ENCODE data around the gene PBX2. TPM values are rescaled to one million over a fixed set of nuclear protein-coding genes. Genes with fewer than 3 reads are reported as not detected.
"Not testable (repeated sequence)": the region's sequence is repeated elsewhere in the genome, so short reads cannot be mapped to it uniquely, and the experiment has no call there.

PBX2 gene
- total RNA-seq, 1 donor from 2014 or later = 42.9 TPM

DNA sequence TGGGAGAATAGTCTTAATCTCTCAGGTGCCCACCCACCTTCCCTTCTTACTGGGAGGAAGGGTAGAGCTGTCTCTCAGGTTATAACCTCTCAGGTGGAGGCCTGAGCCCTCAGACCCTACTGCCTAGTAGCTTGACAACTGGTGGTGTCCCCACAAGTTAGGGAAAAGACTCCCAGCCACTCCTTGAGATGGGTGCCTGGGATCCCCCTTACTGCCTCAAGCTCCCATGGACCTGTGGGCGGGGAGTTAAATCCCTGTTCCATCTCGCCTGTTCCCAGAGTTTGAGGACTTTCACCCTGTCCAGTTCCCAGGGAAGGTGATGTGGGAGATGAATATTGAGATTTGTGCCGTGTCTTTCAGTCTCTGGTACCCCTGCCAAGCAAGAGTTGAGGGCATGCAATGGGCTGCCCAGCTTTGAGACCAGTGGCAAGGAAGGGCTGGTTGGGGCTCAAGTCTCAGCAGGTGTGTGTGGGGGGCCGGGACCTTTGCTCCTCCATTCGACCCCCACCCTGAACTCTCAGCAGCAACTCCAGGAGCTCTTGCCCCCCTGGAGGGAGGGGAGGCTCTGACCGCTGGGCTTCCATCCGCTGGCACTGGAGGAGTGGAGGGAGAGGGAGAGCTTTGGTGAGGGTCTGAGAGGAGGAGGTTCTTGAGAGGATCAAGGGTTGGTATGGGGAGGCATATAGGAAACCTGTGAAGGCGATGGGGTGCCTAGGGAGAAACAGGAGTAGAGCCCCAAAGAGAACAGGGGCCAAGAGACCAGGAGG lies 1.1 kb upstream of the PBX2 start:
- DNase-seq (ENCODE audit: missing footprints) (no peak), ATAC-seq (no peak)
- intact Hi-C loops (cut with DNase I) = loop anchor here (10.0 kb wide), 1 partner anchor 1014 kb away; the partner anchor contains the start of genes HSD17B8, RING1, RXRB and SLC39A7

DNA sequence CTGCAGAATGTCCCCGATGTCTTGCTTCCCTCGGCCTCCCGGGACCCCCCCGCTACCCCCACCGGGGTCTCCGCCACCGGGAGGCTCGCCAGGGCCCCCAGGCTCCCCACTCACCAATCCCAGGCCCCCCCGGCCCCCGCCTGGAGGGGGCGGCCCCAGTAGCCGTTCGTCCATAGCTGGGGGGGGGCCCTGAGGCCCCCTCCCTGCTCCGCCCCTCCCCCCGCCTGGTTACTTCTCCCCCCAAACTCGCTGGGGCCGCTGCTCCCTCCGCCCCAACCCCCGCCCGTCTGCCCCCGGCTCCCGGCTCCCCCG lies 304 bp downstream of the PBX2 start:
- DNase-seq (ENCODE audit: missing footprints) (no peak), ATAC-seq (no peak)
- intact Hi-C loops (cut with DNase I) = loop anchor here (10.0 kb wide), 1 partner anchor 1015 kb away; the partner anchor contains the start of genes HSD17B8, RING1, RXRB and SLC39A7

DNA sequence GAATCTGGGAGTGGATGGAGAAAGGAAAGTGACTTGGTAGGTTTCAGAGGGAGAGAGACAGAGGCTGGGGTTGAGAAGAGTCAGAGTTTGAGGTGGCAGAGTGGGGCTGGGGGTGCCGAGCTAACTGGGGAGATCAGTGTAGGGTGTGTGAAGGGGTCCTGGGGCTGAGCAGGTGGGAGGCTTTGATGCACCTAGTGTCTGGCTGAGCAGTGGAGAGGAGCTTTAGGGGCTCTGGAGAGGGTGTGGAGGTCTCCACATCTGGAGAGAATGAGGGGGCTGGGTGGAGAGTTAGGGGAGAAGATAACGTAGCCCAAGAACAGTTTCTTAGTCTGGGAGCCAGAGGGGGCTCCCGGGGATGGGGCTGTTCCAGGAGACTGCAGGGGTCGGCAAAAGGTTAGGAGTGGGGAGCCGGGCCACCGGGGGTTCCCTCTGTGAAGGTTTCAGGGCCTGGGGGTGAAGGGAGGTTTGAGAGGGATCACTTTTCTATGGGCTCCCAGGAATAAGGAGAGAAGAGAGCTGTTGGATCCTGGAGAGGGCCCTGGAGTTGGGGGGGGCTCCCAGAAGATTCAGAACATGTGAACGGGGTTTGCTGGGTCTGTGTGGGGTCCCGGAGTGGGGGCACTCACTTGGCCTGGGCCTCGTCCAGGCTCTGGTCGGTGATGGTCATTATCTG lies 797 bp downstream of the PBX2 start:
- no peak for DNase-seq (ENCODE audit: missing footprints)
- intact Hi-C loops (cut with DNase I) = no loop called here
- ATAC-seq = no peak

DNA sequence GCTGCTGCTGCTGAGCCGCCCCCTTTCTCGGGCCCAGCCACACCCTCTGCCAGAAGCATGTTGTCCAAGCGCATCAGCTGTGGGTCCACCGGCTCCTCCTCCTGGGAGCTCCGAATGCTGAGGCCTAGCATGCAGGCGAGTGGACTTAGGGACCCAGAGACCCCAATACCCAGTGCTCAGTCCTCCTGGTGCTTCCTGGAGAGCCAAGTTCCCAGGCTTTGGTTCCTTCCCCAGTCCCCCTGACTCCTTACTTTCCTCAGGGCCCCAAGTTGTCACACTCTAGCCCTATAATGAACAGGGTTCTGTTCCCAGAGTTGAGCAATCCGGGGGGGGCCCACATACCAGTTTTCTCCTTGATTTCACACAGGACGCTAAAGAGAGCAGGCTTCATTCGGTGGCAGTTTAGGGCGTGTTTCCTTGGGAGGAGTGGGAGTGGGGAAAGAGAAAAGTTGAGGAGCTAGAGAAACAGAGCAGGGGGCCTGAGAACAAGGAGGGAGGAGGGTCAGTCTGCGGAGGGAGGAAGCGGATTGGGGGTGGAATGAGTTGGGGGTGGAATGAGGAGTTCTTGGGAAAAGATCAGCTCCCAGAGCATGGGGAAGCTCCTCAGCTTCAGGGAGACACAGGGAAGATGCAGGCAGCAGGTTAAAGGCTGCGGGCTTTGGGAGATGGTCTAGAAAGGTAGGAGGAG lies 1.5 kb downstream of the PBX2 start:
- ATAC-seq (no peak), DNase-seq (ENCODE audit: missing footprints) (no peak)
- intact Hi-C loops (cut with DNase I) = no loop called here

DNA sequence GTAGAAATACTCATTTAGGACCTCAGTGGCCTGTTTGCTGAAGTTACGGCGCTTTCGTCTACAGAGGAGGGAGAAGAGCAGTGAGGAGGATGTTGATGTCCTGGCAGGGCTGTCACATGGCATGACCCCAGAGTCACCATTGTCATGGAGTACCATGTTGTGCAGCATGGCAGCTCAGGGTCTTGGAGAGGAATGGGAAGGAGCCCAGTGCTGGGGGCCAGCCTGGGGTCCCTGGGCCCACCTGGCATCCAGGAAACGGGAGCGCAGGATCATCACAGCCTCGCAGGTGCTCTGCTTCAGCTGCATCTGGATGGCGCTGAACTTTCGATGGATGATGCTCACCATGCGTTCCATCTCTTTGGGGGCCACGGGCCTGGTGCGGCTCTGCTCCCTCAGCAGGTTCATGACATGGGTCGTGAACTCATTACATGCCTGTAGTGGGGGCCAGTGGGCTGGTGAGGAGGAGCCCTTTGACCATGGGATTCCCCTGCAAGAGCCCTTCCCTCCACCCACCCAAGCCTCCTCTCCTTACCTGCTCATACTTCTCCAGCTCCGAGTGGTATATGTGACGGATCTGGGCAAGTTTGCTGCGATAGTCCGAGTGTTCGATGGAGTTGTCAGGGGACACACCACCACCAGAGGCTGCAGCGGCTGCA lies 2.1 kb downstream of the PBX2 start:
- ATAC-seq; intact Hi-C loops (cut with DNase I); DNase-seq (ENCODE audit: missing footprints): not testable (repeated sequence)

DNA sequence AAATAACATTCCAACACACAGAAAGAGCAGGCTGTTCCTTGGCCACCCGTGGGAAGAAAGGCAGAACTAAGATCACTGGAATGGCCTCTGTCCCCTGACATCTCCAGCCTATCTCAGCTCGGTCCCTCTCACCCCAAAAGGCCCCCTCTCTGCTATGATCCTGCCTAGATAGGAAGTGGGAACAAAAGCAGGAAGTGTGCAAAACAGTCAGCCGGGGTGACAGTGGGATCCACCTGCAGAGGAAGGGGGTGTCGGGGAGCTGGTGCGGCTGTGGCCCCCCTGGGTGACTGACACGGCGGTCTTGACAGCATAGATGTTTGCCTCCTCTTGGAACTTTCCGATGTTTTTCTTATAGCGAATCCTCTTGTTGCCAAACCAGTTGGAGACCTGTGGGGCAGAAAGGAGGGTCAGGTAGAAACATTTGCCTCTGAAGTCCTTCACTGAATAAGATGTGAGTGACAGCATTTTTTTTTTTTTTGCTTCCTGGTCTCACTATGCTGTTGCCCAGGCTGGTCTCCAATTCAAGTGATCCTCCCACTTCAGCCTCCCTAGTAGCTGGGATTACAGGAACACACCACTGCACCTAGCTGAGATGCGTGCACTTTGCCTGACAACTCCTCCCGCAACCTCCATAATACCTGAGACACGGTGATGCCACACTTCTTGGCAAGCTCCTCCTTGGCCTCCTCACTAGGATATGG lies 2.8 kb downstream of the PBX2 start:
- ATAC-seq (no peak), DNase-seq (ENCODE audit: missing footprints) (no peak)
- intact Hi-C loops (cut with DNase I) = no loop called here

DNA sequence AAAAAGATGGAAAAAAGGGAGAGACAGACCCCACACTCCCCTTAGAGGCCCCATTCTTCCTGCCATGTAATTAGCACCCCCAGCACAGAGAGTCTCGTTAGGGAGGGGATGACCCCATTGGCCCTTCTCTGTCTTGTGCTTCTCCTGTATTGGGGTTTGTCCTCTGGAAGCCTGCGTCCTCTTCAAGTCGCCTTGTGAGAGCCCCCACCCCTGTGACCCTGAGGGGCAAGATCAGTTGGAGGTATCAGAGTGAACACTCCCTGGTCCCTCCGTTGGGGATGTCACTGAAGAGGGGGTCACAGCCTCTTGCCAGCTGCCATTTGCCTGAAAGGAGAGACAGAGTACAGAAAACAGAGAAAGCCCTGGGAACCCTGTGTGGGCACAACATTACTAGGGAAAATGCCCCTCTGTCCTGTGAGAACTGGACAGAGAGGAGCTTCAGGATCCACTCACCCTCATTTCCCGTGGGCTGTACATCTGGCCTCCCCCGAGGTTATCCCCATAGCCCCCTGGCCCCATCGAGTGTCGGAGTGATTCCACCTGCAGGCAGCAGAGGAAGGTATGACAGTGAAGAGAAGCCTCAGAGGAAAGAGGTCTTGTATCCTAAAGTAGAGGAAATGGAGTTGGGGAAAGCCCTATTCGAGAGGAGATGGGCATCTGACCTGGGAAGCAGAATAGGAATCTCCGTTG lies 3.7 kb downstream of the PBX2 start:
- ATAC-seq; intact Hi-C loops (cut with DNase I); DNase-seq (ENCODE audit: missing footprints): not testable (repeated sequence)

DNA sequence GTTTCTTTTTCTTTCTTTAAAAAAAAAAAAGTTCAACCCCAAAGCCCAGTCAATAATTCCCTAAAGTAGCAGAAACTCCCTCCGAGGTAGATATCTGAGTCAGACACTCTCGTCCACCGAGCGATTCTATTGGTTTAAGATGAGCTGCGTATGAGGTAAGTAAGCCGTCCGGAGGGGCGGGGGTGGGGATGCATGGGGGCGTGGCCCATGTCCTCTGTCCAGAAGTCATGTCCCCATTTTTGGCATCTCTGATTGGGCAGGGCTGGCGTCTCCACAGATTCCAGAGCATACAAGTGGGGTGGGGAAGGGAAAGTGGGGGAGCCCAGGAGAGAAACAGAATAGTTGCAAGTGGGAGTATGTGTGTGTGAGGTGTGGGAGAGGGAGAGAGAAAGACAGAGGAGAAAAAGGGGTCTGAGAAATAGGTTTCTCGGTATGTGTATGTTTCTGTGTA lies 4.3 kb downstream of the PBX2 start:
- DNase-seq (ENCODE audit: missing footprints) = peak; percentile 83
- ATAC-seq = peak; percentile 72
- intact Hi-C loops (cut with DNase I) = not testable (repeated sequence)

DNA sequence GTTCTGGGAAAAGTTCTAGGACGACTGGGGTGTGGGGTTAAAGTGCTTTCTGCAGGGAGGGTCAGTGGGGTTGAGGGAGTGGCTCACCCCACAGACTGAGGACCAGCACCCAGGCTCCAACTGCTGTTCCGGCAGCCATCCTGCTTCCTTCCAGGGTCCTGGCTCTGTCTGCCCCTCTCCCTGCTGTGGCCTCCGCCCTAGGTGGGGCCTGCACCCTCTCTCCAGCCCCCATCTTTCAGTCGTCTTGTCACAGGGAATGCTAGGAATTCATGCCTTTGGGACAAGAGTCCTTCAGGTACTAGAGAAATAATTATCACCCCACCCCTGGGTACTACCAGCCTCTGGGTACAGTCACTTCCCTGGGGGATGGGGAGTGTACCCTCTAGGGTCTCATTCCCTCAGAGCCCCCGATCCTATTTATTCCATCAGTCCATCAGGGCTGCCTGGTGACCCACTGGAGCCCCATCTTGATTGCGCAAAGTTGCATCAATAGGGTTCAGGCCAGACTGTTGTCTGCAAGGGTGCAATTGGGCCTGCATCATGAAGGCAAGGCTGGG lies 5.8 kb downstream of the PBX2 start, which contains the start of gene AGER:
AGER (minus strand) TSS at position 170 of the 557 bp plus-strand sequence; CDS start at position 139, 31 bp downstream.
- intact Hi-C loops (cut with DNase I) = no loop called here
- no peak for DNase-seq (ENCODE audit: missing footprints)
- no peak for ATAC-seq

DNA sequence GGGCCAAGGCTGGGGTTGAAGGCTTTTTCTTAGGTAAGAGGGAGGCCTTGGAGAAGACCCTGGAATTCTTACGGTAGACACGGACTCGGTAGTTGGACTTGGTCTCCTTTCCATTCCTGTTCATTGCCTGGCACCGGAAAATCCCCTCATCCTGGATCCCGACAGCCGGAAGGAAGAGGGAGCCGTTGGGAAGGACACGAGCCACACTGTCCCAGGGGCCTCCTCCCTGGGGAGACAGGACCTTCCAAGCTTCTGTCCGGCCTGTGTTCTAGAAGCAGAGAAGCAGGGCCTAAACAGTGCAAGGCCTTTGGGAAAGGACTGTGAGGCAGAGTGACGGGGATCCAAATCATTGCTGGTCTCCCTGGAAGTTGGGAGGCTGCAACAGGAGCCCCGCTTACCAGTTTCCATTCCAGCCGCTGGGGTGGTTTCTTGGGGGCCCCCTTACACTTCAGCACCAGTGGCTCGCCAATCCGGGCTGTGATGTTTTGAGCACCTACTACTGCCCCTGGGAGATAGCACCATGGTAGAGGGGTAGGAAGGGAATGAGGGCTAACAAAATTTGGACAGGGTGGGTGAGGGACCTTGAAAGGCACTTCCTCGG lies 6.4 kb downstream of the PBX2 start:
- DNase-seq (ENCODE audit: missing footprints) = no peak
- intact Hi-C loops (cut with DNase I) = no loop called here
- no peak for ATAC-seq

DNA sequence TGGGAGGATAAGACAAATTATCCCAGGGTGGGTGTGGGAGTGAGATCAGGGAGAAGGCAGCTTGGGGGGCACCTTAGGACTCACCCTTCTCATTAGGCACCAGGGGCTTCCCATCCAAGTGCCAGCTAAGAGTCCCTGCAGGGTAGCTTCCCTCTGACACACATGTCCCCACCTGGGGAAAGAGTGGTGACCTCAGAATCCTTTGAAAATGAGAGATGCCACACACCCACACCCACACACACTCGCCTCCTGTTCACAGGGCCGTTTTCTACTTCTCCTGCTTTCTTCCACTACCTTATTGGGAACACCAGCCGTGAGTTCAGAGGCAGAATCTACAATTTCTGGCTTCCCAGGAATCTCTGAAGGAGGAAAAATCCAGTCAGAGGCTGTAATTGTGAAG lies 7.0 kb downstream of the PBX2 start:
- DNase-seq (ENCODE audit: missing footprints) = no peak
- no peak for ATAC-seq
- intact Hi-C loops (cut with DNase I) = no loop called here

DNA sequence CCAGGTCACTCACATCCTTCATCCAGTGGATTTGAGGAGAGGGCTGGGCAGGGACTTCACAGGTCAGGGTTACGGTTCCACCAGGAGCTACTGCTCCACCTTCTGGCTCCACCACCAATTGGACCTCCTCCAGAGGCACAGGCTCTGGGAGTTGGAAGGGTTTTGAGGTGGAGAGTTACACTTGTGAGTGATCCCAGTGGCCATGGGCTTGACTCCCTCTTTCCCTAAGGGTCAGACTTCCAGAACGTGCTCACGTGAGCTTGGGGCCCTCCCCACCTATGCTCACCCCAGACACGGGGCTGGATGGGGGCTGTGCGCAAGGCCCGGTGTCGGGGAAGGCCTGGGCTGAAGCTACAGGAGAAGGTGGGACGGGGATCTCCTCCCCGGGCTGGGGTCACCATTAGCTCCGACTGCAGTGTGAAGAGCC lies 7.4 kb downstream of the PBX2 start:
- DNase-seq (ENCODE audit: missing footprints) (no peak), ATAC-seq (no peak)
- intact Hi-C loops (cut with DNase I) = no loop called here

DNA sequence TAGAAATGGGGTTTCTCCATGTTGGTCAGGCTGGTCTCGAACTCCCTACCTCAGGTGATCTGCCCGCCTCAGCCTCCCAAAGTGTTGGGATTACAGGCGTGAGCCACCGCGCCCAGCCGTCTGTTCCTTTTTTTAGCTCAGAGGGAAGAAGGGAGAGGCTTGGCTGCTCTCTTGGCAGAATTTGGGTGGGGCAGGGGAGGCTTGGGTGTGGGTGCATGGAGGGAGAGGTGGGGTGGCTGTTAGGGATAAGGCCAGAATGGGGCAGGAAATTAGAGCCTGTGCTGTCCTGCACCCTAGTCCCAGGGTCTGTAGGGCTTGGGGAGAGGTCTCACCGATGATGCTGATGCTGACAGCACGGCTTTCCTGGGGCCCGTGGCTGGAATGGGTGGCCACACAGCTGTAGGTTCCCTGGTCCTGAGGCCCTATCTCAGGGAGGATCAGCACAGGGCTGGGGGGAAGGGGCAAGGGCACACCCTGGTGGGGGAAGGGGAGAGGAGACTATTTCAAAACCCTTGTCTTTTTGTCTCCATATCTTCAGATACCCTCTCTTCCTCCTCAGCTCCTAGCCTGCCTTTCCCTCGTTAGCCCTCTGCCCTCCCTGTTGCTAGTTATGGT lies 8.0 kb downstream of the PBX2 start:
- ATAC-seq (no peak), DNase-seq (ENCODE audit: missing footprints) (no peak)
- intact Hi-C loops (cut with DNase I) = no loop called here

DNA sequence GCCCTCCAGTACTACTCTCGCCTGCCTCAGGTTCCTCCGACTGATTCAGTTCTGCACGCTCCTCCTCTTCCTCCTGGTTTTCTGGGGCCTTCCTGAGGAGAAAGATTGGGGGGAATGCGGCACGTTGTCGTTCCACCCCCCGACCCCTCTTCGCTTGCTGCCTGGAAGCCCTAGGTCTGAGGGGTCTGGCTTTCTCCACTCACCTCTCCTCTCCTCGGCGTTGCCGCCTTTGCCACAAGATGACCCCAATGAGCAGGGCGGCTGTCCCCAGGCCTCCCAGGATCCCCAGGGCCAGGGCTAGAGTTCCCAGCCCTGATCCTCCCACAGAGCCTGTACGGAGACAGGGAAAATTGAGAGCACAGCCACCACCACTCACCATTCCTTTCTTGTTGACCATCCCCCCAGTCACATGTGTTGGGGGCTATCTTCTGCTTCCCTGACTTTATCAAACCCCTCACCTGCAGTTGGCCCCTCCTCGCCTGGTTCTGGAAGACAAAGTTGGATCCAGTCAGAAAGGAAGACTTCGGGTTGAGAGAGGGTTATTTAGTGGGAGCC lies 8.8 kb downstream of the PBX2 start:
- DNase-seq (ENCODE audit: missing footprints) (no peak), ATAC-seq (no peak)
- intact Hi-C loops (cut with DNase I) = no loop called here

DNA sequence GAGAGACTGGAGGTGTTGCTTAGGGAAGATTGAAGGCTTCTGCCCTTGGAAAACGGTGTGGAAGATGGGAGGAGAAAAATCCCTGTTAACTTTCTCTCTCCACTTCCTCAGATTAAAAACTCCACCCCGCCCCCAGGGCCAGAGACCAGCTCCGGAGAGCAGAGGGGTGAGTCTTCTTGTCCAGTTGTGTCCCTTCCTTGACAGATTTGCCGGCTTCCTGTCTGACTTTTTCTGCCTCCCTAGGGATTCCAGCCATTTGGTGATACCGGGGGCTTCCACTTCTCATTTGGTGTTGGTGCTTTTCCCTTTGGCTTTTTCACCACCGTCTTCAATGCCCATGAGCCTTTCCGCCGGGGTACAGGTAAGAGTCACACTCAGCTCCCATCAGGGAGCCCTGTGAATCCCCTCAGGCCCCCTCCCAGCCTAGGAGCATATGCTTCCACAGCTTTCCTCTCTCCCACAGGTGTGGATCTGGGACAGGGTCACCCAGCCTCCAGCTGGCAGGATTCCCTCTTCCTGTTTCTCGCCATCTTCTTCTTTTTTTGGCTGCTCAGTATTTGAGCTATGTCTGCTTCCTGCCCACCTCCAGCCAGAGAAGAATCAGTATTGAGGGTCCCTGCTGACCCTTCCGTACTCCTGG lies 10.1 kb downstream of the PBX2 start:
- ATAC-seq = no peak
- intact Hi-C loops (cut with DNase I) = loop anchor here (10.0 kb wide), 1 partner anchor 515 kb away; the partner anchor contains the start of genes C6orf47, CSNK2B, GPANK1 and LY6G5B
- DNase-seq (ENCODE audit: missing footprints) = no peak
